HL-60 (cell line): Measurements from ENCODE around the gene SH3PXD2A.

Source experiments
- SPI1 ChIP-seq: IDR thresholded peaks from 2 replicates; pipeline ENCODE4 v1.6.1; 2012; ENCODE audit warnings: low read depth, mild to moderate bottlenecking, borderline replicate concordance
- TF ChIP-seq, protein P1 (sequence below): IDR thresholded peaks from one replicate; pipeline ENCODE4 v1.5.1; 2011; ENCODE audit warnings: low read length, control low read depth, inconsistent platforms; ENCODE audit not compliant: insufficient read depth
- TF ChIP-seq, protein P2 (sequence below): IDR thresholded peaks from 2 replicates; pipeline ENCODE4 v1.6.1; 2012; ENCODE audit warnings: low read depth; ENCODE audit not compliant: insufficient replicate concordance

DNA sequence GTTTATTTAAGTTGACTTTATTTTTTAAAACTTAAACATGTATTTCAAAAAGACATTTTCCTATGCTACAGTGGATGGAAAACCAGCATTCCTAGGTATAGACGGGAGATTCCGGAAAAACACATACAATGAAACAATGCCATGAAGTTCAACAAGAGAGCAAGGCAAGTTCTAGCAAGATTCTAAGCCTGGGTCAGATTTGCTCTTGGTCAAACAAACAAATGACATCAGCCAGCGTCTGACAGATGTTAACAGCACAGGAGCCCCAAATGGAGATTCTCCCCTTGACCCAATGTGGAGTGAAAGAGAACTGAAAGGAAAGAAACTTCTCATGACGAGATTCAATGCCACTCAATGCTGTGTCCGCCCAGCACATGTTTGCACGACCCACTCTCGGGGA is 212.0 kb downstream of the SH3PXD2A start:
- TF ChIP-seq, protein P1, sequence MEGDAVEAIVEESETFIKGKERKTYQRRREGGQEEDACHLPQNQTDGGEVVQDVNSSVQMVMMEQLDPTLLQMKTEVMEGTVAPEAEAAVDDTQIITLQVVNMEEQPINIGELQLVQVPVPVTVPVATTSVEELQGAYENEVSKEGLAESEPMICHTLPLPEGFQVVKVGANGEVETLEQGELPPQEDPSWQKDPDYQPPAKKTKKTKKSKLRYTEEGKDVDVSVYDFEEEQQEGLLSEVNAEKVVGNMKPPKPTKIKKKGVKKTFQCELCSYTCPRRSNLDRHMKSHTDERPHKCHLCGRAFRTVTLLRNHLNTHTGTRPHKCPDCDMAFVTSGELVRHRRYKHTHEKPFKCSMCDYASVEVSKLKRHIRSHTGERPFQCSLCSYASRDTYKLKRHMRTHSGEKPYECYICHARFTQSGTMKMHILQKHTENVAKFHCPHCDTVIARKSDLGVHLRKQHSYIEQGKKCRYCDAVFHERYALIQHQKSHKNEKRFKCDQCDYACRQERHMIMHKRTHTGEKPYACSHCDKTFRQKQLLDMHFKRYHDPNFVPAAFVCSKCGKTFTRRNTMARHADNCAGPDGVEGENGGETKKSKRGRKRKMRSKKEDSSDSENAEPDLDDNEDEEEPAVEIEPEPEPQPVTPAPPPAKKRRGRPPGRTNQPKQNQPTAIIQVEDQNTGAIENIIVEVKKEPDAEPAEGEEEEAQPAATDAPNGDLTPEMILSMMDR, result no peak
- TF ChIP-seq, protein P2, sequence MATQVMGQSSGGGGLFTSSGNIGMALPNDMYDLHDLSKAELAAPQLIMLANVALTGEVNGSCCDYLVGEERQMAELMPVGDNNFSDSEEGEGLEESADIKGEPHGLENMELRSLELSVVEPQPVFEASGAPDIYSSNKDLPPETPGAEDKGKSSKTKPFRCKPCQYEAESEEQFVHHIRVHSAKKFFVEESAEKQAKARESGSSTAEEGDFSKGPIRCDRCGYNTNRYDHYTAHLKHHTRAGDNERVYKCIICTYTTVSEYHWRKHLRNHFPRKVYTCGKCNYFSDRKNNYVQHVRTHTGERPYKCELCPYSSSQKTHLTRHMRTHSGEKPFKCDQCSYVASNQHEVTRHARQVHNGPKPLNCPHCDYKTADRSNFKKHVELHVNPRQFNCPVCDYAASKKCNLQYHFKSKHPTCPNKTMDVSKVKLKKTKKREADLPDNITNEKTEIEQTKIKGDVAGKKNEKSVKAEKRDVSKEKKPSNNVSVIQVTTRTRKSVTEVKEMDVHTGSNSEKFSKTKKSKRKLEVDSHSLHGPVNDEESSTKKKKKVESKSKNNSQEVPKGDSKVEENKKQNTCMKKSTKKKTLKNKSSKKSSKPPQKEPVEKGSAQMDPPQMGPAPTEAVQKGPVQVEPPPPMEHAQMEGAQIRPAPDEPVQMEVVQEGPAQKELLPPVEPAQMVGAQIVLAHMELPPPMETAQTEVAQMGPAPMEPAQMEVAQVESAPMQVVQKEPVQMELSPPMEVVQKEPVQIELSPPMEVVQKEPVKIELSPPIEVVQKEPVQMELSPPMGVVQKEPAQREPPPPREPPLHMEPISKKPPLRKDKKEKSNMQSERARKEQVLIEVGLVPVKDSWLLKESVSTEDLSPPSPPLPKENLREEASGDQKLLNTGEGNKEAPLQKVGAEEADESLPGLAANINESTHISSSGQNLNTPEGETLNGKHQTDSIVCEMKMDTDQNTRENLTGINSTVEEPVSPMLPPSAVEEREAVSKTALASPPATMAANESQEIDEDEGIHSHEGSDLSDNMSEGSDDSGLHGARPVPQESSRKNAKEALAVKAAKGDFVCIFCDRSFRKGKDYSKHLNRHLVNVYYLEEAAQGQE, result no peak
- TF ChIP-seq SPI1, result no peak
